ENCODE measurements around the gene RASD2. TPM values are rescaled to one million over a fixed set of nuclear protein-coding genes. Genes with fewer than 3 reads are reported as not detected.

RASD2 gene
- polyA plus RNA-seq, 1 experiment, result 1.2 TPM

DNA sequence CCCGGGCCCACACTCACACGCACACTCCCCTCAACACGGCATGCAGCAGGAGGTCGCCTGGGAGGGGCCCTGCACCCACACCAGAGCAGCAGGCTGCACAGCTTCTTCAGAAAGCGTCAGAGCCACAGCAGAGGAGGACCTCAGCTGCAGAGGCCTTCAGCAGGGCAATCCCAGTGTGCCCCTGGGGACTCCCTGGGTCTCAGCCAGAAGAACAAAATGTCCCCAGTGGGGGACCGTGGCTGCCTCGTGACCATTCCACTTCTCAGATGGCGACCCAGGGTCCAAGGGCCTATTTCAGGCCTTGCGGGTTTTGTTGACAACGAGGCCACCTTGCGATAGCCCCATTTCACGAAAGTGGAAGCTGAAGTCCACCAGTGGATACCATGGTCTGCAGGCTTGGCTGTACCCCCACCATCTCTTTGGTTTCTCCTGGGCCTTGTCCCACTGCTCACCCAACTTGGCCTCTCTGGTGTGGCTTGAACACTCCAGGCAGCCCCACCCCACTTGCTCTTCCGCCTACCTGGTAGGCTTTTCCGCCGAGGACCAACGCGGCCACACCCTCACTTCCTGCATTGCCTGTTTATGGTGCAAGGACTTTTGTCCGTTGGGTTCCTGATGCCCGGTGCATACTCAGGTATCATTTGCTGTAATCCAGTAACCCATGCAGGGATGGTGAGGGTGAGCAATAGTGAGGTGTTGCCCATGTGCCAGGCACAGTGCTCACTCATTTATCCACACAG, 38.4 kb downstream of the RASD2 start:
- H3K36me3 ChIP-seq (ENCODE audit: control insufficient read depth, insufficient read depth, low read length), result no peaks in the 10 kb centered on the region
- ChIA-PET CTCF (interaction anchor here (1.7 to 15.2 kb wide), 2 partner anchors 147 to 228 kb away, joined by 9 to 220 read pairs; no protein-coding TSS in a partner anchor), POLR2A (no interaction called here)
- H3K4me3 ChIP-seq (ENCODE audit: low read depth, low read length), result no peak overlapping the region
- TF ChIP-seq, protein P1, sequence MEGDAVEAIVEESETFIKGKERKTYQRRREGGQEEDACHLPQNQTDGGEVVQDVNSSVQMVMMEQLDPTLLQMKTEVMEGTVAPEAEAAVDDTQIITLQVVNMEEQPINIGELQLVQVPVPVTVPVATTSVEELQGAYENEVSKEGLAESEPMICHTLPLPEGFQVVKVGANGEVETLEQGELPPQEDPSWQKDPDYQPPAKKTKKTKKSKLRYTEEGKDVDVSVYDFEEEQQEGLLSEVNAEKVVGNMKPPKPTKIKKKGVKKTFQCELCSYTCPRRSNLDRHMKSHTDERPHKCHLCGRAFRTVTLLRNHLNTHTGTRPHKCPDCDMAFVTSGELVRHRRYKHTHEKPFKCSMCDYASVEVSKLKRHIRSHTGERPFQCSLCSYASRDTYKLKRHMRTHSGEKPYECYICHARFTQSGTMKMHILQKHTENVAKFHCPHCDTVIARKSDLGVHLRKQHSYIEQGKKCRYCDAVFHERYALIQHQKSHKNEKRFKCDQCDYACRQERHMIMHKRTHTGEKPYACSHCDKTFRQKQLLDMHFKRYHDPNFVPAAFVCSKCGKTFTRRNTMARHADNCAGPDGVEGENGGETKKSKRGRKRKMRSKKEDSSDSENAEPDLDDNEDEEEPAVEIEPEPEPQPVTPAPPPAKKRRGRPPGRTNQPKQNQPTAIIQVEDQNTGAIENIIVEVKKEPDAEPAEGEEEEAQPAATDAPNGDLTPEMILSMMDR (IDR thresholded peaks at IDR 0.05; ENCODE audit: insufficient read depth, low read depth, low read length), result no peak
- no peak for DNase-seq (ENCODE audit: low read depth)
- H3K27me3 ChIP-seq (ENCODE audit: control insufficient read depth, insufficient read depth, low read length), result peaks cover 3% of the 10 kb centered on the region; the same call in 1 of the 2 replicates

DNA sequence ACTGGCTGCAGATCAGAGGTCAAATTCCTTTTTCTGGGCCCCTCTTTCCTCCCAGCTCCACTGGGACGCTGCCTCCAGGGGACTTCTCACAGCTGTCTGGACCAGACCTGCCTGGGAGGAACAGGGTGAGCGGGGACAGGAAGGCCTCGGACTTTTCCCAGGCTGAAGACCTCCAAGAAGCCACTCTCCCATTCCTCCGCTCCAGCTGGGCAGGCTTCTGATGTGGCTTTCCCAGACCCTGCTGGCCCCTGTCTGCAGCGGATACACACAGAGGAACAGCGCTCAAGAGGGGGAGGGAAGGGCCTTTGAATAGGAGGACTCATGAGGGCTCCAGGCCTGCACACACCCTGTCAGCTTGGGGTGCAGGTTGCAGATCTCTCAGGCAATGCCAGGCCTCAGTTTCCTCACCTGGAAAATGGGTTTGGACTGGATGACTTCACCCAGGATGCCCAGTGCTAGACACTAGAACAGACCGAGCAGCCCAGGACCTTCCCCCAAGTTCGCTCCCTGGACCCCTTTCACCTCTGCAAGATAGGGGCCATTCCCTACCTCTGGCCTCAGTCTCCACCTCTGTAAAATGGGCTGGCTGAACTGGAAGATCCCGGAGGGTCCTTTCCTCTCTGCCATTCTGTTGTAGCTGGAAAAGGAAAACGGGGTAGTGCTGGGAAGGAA, 39.9 kb downstream of the RASD2 start:
- TF ChIP-seq, protein P1 (IDR thresholded peaks at IDR 0.05; ENCODE audit: insufficient read depth, low read depth, low read length), result no peak
- peaks cover 1% of the 10 kb centered on the region; the same call in 1 of the 2 replicates for H3K27me3 ChIP-seq (ENCODE audit: control insufficient read depth, insufficient read depth, low read length)
- no peak overlapping the region for H3K4me3 ChIP-seq (ENCODE audit: low read depth, low read length)
- no peaks in the 10 kb centered on the region for H3K36me3 ChIP-seq (ENCODE audit: control insufficient read depth, insufficient read depth, low read length)
- ChIA-PET CTCF (interaction anchor here (1.7 to 15.2 kb wide), 2 partner anchors 149 to 229 kb away, joined by 9 to 220 read pairs; no protein-coding TSS in a partner anchor), POLR2A (no interaction called here)
- no peak for DNase-seq (ENCODE audit: low read depth)

DNA sequence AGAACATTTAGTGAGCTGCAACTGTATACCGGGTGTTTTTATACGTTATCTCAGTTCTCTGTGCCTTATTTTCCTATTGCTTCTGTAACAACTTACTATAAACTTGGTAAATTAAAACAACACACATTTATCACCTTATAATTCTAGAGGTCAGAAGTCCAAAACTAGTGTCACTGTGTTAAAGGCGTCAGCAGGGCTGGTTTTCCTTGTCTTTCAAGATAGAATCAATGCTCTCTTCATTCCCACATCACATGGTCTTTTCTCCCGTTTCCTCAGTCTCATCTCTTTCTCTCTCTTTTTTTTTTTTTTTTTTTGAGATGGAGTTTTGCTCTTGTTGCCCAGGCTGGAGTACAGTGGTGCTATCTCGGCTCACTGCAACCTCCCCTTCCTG, 40.4 kb downstream of the RASD2 start:
- ChIA-PET POLR2A (no interaction called here), CTCF (interaction anchor here (3.3 to 15.2 kb wide), 4 partner anchors 8 to 230 kb away, joined by 13 to 220 read pairs (median 22); no protein-coding TSS in a partner anchor)
- no peak for DNase-seq (ENCODE audit: low read depth)
- Histone ChIP-seq H3K36me3 (ENCODE audit: control insufficient read depth, insufficient read depth, low read length) (no peaks in the 10 kb centered on the region), H3K27me3 (ENCODE audit: control insufficient read depth, insufficient read depth, low read length) (no peaks in the 10 kb centered on the region), H3K4me3 (ENCODE audit: low read depth, low read length) (no peak overlapping the region)
- TF ChIP-seq, protein P1 (IDR thresholded peaks at IDR 0.05; ENCODE audit: insufficient read depth, low read depth, low read length), result no peak

DNA sequence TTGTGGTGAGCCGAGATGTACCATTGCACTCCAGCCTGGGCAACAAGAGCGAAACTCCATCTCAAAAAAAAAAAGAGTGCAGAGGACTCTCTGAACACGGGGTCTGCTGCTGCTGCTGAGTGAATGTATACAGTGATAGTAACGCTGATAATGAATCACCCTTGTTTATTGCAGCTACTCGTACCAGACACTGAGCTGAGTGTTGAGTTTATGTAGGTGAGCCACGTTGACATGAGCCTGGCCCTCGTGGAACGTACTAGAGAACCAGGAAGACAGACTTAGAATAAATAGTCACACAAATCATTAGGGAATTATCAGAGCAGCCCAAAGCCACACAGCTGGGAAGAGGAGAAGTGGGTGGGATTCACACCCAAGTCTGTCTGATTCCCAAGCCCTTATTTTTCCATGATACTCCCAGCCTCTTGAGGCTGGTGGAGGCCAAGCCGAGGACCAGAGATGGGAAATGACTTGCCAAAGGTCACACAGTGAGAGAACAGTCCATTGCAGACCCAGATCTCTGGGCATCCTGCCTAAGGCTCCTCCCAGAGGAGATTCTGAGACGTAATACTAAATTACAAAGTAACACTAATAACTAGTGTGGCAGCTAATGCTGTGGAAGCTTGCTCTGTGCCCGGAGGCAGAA, 41.7 kb downstream of the RASD2 start:
- CTCF ChIA-PET, result interaction anchor here (0.6 to 15.2 kb wide), 15 partner anchors 9 to 543 kb away, joined by 3 to 220 read pairs (median 5); no protein-coding TSS in a partner anchor
- TF ChIP-seq, protein P1 (IDR thresholded peaks at IDR 0.05; ENCODE audit: insufficient read depth, low read depth, low read length), result no peak
- Histone ChIP-seq H3K36me3 (ENCODE audit: control insufficient read depth, insufficient read depth, low read length) (no peaks in the 10 kb centered on the region), H3K27me3 (ENCODE audit: control insufficient read depth, insufficient read depth, low read length) (no peaks in the 10 kb centered on the region), H3K4me3 (ENCODE audit: low read depth, low read length) (no peak overlapping the region)
- DNase-seq (ENCODE audit: low read depth), result no peak
- POLR2A ChIA-PET, result no interaction called here

Measured in BJ (cell line).